GM18502 (cell line): ENCODE data around the gene STXBP2.

Experiments
- ATAC-seq: cut with Tn5 transposase; IDR thresholded peaks from one replicate; pipeline ENCODE4 v1.9.1; 2021; ENCODE audit warnings: mild to moderate bottlenecking; ENCODE audit not compliant: unreplicated experiment, poor library complexity

The STXBP2 gene

GRCh38 chr19:7612282-7613274 lies 24.3 kb upstream of the STXBP2 start:
- no peak for ATAC-seq

DNA sequence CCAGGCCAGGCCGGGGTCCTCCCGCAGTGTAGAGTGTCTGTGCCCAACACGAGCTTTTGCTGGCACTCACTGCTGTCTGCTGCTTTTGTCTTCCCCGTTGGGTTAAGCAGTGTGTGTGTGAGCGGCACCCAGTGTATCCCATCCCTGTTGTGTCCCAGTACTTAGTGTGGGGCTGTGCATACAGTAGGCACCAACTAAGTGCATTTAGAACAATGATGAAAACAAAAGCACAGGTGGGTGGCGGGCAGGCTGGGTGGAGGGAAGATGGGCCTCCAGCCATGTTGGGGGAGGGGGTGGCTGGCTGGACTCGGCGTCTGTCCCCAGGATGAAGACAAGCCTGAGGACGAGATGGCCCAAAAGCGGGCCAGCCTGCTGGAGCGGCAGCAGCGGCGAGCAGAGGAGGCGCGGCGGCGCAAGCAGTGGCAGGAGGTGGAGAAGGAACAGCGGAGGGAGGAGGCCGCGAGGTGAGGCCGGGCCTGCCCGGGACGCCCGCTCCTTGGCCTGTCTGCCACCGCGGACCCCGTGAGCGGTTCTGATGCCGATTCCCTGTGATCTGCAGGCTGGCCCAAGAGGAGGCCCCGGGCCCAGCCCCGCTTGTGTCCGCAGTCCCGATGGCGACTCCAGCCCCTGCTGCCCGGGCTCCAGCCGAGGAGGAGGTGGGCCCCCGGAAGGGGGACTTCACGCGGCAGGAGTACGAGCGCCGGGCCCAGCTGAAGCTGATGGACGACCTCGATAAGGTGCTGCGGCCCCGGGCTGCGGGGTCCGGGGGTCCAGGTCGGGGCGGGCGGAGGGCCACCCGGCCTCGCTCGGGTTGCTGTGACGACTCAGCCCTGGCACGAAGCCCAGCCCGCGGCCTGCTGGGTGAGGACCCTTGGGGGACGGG lies 21.8 kb upstream of the STXBP2 start:
- no peak for ATAC-seq

DNA sequence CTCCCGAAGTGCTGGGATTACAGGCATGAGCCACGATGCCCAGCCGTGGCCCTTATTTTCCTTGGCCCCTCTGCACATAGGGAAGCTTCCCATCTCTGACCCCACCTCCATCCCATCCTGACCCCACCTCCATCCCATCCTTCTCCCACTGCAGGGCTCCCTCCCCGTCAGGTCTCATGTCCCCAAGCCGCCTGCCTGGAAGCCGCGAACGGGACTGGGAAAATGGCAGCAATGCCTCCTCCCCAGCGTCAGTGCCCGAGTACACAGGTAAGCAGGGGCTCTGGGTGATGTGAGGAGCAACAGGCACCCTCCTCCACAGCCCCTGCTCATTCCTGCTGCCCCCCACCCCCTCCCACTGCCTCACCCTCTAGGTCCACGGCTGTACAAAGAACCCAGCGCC lies 19.7 kb upstream of the STXBP2 start:
- no peak for ATAC-seq

- ATAC-seq, result no peak
Observed at GRCh38 chr19:7617735-7618134, 19.2 kb upstream of the STXBP2 start.

GRCh38 chr19:7618348-7618747 lies 18.6 kb upstream of the STXBP2 start:
- no peak for ATAC-seq

DNA sequence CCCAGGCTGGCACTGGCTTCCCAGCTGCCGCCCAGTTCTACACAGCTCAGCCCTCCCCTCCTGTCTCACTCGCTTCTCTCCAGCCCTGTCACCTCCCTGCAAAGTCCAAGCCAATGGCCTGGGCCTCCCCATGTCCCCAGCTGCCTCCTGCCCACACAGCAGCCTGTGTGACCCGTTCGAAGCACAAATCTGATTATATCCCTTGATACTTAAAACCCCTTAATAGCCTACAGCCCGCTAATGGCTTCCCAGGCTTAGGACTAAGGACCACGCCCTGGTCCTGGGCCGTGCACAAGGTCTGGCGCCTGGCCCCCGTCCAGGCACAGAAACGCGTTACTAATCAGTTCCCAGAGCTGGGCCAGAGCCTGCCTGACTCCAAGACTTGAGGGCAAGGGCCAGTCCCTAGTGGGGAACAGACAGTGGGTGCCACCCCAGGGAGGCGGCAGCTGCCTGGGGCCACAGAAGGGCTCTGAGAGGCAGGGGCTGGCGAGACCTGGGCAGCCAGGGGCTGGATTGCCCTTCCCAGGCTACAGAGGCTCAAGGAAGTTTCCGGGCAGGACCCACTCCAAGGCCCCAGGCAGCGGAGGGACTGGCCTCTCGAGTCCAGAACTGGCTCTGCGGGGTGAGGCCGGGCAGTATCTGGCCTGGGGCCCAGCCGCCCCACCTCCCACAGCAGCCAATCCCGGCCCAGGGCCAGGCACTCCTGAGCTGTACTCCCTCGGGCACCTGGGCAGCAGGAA lies 18.0 kb upstream of the STXBP2 start:
- ATAC-seq, result no peak

- ATAC-seq, result no peak
Observed at GRCh38 chr19:7619671-7620441, 17.1 kb upstream of the STXBP2 start.

DNA sequence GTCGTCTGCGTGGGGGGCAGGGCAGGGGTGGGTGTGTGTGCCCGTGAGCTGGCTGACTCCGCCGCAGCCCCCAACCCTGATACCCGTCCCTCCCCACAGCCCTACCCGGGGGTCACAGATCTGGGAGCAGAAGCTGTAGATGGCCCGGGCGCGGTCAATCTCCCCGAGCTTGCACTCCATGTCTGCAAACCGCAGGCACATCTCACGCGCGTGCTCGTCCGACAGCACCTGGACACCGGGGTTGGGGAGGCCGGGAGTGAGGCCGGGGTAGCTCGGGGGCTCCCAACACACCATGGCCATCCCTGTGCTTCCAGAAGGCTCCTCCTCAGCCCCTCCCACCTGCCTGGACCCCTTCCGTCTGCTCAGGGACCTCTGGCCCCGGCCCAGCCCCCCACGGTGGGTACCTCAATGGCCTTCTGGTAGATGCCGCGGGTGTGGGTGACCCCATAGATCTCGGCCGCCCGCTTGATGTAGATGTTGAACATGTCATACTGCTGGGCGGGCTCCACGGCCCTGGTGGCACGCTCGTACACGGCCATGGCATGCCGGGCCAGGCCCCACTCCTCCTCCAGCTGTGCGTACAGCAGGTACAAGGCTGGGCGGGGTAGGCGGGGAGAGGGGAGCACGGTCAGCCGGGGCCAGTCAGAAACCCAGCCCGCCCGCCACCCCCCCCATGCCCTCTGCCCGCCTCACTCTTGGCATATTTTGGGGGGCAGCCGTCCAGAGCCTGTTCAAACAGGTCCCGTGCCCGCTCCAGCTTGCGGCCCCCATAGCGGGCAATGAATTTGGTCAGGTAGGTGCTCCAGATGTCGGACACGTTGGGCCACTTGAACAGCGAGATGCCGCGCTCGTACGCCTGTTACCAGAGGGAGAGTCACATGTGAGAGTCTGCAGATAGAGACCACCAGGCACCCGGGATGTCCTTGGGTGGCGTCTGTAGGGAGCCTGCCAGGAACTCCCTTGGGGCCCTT lies 16.2 kb upstream of the STXBP2 start:
- ATAC-seq, result no peak

DNA sequence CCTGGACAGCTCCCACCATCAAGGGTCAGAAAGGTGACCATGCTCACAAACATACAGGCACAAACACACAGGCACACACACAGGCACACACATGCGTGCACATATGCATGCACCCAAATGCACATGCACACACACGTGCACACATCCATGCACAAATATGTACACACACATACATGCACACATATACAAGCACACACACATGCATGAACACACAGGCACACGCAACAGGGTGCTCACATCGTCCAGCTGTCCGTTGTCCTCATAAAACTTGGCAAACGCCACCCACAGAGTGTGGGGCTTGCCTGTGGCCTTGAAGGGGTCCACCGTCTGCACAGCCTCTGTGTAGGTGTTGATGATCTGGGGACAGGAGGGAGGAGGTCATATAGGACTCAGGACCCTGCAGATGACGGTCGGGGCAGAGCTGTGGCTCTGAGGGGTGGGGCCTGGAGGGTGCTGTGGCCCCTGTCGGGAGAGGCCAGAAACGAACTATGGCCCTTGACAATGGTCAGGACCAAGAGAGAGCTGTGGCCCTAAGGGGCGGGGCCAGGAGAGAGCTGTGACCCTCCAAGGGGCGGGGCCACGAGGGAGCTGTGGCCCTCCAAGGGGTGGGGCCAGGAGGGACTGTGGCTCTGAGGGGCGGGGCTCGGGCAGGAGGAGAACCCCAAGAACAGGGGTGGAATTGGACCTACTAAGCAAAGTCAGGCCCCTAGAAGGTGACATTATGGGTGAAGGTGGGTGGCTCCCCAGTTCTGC lies 13.8 kb upstream of the STXBP2 start:
- no peak for ATAC-seq

DNA sequence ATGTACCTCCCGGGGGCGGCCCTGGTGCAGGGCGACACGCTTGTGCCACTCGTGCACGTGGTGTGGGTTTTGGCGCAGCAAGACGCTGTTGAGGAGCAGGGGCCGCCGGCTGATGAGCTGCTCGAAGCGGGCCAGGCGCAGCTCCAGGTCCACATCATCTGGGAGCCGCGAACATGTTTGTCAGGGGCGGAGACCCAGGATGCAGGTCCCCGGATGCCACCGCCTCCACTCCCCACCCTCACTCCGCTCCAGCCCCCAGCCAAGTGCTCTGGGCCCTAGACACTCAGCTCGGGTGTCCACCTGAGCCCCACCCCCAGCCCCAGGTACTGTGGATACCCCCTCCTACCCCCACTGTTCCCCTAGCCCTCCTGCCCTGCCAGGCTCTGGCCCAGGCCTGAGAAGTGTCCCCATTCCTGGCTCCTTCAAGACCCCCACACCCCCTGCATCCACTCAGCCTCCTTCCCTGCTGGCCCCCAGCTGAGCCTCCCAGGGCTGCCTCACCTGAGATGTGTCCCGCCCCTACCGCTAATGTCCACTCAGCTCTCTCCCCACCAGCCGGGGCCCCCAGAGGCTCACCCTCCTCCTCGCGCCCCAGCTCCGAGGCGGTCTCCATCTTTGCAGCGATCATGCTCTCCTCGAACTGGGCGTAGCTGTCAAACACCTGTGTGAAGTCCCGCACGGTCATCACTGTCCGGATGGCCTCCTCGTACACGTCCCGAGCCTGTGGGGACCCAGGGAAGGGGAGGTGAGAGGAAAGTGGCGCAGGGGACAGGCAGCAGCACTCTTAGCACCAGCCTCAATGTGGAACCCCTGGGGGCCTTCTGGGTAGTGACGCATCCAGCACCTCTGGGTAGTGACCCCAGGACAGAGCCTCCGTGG lies 12.9 kb upstream of the STXBP2 start:
- no peak for ATAC-seq

DNA sequence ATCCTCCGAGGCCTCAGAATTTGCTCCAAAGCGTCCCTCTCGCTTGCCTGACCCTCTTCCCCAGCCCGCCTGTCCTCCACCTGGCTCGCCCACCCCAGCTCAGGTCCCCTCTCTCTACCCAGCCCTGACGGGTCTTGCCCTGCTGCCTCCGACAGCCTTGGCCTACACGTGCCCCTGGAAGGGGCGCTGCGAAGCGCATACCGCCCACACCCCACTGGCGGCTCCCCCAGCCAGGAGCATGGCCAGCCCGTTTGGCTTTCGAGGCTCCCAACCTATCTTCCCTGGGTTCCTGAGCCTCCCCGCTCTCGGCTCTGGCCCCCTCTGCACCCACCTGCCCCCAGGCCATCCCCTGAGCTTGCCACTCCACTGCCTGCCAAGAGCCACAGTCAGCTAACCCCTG lies 12.1 kb upstream of the STXBP2 start:
- no peak for ATAC-seq

DNA sequence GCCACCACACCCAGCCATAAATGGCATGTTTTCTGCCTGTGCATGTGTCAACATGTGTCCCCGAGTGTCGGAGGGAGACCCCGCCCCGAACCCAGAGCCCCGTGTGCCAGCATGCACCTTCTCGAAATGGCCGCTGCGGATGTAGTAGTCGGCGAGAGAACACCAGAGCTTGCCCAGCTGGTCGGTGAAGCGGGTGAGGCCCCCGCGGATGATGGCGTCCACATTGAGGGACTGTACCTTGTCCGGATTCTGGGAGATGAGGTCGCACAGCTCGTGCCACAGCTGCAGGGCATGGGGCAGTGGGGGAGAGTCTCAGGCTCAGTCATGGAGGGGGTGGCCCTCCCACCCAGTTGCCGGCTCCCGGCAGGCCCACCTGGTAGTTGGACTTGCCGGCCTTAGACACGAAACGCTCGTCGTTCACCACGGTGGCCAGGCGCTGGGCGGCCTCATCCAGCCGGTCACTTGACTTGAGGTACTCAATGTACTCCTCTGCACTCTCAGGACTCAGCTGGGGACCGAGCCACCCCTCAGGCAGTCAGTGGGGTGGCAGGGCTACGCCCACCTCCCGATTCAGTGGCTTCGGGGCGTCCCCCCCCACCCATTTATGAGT lies 11.0 kb upstream of the STXBP2 start:
- ATAC-seq, result no peak

- no peak for ATAC-seq
Observed at GRCh38 chr19:7627166-7627565, 9.7 kb upstream of the STXBP2 start.

DNA sequence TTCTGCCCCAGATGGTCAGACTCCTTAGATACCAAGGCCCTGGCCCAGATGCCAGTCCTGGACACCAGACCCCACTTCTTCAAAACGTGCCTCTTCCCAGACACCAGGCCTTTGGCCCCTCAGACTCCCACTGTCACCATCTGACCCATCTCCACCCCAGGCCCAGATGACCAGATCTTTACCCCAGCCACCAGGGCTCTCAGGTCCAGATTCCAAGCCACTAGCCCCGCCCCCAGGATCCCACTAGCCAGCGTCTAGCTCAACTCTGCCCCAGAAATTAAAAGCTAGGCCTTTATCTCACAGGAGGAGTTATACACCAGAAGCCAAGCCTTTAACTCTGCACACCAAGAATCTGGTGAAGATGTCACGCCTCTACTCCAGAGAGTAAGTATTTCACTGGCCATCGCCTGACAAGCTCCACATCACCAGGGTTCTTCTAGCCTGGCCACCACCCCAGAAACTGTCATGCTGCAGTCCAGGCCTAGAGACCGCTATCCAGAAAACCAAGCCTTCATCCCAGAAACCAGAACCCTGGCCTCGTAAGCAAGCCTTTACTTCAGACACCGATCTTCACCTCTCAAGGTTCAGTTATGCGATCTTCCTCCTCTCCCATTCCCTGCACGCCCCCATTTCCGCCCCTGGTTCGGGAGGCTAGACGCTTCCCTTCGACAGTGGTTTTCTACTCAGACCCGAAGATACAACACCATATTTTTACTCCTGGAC lies 8.2 kb upstream of the STXBP2 start:
- no peak for ATAC-seq

- peak; percentile 87 for ATAC-seq
Observed at GRCh38 chr19:7629347-7630054, 7.4 kb upstream of the STXBP2 start, which contains the start of the genes PET100 and XAB2. Gene PET100 (plus strand): TSS chr19:7629793. CDS start chr19:7629834, 41 bp downstream. Gene XAB2 (minus strand): TSS chr19:7629545. CDS start chr19:7629527, 18 bp downstream.
